Measurements from ENCODE around the gene BMP8B.
"Not testable (repeated sequence)": the region's sequence is repeated elsewhere in the genome, so short reads cannot be mapped to it uniquely, and the experiment has no call there.

DNA sequence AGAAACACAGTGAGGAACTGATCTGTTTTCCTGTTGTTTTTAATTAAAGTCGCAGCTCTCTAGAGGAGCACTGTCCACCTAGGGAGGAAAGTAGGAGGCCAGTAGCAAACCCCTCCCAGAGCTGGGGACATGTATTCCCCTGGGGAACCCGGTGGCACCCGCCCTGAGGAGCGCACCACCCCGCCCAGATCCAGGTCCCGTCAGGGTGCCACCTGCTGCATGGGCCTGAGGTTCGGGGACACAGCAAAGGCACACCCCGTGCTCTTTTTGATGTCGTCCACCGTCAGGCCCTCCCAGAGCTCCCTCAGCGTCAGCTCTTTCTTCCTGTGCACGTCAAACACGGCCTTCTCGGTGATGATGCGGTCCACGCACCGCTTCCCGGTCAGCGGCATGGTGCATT lies 19.2 kb downstream of the BMP8B start:
- TF ChIP-seq, protein P1, sequence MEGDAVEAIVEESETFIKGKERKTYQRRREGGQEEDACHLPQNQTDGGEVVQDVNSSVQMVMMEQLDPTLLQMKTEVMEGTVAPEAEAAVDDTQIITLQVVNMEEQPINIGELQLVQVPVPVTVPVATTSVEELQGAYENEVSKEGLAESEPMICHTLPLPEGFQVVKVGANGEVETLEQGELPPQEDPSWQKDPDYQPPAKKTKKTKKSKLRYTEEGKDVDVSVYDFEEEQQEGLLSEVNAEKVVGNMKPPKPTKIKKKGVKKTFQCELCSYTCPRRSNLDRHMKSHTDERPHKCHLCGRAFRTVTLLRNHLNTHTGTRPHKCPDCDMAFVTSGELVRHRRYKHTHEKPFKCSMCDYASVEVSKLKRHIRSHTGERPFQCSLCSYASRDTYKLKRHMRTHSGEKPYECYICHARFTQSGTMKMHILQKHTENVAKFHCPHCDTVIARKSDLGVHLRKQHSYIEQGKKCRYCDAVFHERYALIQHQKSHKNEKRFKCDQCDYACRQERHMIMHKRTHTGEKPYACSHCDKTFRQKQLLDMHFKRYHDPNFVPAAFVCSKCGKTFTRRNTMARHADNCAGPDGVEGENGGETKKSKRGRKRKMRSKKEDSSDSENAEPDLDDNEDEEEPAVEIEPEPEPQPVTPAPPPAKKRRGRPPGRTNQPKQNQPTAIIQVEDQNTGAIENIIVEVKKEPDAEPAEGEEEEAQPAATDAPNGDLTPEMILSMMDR (IDR thresholded peaks at IDR 0.05; ENCODE audit: low read depth, low read length) = not testable (repeated sequence)
- not testable (repeated sequence) for TF ChIP-seq POLR2A (IDR thresholded peaks at IDR 0.05; ENCODE audit: extremely low read depth, insufficient read length)
